ENCODE data around the gene FAM20C.
A peak's percentile ranks its signal among the peaks of the same experiment; 100 is the strongest.
"Not testable (repeated sequence)": the region's sequence is repeated elsewhere in the genome, so short reads cannot be mapped to it uniquely, and the experiment has no call there.

Gene FAM20C

GRCh38 chr7:230274-230673 is 37.9 kb downstream of the FAM20C start:
- DNase-seq: no peak

GRCh38 chr7:231030-231857 is 38.9 kb downstream of the FAM20C start:
- no peak for DNase-seq

DNA sequence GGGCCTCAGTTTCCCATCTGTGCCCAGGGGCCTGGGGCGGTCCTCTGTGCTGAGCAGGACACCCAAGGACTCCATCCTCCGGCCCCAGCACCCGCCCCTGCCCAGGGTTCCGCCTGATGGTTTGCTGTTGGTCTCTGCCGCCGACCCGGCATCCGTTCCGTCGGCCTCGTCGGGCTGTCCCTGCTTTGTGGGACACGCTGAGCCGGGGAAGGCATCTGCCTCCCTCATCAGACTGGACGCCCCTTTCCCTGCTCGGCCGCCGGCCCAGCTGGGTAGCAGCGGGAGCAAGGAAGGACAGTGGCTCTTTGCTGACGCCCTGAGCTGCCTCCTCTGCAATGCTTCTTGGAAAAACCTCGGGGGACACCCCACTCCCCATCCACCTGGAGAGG is 39.5 kb downstream of the FAM20C start:
- no peak for DNase-seq

- no peak for DNase-seq
Measured at GRCh38 chr7:232410-233248, 40.3 kb downstream of the FAM20C start.

DNA sequence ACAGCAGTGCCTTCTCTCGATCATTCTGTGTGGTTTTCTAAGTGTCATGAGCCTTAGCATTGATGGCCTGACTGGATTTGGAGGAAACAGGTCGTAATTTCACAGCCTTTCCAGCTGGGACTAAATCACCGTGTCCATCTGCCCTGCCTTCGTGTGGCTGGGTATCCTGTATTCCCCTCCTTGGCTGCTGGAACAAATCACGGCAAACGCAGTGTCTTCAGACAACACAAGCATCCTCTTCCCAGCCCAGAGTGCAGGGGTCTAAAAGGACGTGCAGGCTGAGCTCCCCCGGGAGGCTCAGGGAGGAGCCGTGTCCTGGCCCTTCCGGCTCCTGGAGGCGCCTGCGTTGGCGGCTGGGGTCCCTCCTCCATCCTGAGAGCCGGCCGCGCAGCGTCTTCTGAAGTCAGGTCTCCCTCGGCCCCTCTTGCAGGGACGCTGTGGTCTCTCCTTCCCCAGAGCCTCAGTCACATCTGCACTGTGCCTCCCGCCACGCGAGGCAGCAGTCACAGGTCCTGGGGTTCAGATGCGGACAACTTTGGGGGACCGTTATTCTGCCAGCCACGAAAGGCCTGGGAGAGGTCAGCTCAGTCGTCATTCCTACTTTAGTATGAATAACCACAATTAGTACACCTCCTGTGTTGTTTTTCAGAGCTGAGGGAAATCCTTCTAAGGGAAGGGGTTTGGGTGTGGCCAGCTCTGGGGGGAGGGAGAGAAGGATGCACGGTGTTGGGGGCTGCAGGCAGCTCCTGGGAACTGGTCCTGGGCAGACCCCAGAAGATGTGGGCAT is 41.1 kb downstream of the FAM20C start:
- no peak for DNase-seq

DNA sequence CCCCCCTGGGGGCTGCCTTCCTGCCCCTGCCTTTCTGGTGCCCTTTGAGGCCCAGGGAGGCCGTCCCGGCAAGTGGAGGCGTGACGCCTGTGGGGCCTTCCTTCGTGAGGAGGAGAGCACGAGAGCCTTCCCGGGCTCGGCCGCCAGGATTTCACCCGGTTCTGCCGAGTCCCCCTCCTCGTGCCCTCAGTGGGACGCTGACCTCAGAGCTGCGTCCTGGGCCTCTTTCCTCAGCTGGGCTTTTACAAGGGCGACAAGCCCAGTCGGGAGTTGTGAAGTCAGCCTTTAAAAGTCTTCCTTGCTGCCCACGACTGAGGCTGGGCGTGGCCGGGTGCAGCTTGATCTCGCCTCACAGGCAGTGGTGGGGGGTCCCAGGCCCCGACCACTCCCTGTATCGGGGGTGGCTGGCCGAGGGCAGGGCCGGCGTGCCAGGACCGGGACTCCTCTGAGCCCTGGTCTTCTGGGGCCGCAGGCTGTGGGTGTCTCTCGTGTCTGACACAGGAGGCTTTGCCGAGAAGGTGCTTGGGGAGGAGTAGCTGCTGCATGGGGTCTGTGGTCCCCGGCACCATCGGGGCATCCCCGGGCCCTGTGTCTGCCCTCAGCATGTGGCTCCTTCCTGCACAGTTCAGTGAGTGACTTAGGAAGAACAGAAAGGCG is 41.8 kb downstream of the FAM20C start:
- no peak for DNase-seq

GRCh38 chr7:234708-235553 is 42.6 kb downstream of the FAM20C start:
- DNase-seq: no peak

DNA sequence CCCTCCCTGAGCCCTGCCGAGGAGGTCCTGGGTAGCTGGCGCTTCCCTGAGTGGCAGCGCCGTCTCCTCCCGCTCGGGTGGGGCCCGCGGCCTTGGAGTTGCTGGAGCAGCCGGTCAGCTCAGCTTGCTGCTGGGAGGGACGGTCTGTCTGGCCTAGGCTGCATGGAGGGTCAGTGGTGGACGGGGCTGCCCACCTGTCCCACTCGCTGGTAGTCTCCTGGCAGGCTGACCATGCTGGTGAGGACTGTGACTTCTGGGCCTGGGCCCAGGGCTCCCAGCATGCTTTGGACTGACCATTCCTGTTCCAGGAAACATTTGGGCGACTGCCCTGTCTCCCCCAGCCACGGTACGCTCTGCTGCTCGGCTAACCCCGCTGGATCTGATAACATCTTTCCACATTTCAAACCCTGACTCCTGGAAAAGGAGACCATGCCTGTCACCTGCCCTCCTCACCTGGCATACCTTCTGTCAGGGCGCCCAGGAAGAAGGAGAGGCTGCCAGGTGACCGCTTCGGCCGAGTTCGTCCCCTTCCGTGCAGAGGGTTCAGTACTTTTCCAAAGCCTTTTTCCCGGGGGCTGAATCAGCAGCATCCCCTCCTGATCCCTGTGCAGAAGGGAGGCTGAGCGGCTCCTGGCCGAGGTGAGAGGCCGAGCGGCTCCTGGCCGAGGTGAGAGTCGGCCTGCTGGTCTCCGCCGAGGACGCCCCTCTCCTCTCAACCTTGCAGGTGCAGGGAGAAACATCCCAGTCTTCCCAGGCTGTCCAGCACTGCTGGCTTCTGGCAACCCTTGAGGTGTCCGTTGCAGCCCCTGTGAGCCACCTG is 43.4 kb downstream of the FAM20C start:
- no peak for DNase-seq

DNA sequence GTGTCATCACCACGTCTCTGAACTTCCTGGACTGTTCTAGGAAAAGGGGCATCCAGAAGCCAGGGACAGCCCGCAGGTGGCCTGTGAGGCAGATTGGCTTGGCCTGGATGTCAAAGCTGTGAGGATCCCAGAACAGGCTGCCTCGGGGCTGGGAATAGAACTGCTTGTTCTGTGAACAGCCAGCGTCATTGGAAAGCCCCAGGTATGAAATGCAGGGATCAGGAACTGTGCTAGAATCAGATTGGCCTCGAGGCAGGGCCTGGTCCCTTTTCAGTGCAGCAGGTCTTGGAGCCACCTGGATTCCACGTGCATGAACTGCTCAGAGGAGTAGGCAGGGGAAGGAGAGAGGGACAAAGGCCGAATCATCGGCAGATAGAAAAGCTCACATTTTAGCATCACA is 44.6 kb downstream of the FAM20C start:
- no peak for DNase-seq

DNA sequence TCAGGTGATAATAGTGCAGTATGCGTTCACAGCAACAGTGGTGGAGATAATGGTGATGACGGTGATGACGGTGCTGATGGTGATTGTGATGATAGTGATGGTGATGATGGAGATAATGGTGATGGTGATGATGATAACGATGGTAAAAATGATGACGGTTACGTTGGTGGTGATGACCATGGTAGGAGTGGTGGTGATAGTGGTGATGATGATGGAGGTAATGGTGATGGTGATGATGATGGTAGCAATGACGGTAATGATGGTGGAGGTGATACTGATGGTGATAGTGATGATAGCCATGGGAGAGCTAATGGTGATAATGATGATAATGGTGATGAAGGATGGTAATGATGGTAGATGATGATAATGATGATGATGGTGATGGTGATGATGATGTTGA is 45.0 kb downstream of the FAM20C start:
- DNase-seq: no peak

DNA sequence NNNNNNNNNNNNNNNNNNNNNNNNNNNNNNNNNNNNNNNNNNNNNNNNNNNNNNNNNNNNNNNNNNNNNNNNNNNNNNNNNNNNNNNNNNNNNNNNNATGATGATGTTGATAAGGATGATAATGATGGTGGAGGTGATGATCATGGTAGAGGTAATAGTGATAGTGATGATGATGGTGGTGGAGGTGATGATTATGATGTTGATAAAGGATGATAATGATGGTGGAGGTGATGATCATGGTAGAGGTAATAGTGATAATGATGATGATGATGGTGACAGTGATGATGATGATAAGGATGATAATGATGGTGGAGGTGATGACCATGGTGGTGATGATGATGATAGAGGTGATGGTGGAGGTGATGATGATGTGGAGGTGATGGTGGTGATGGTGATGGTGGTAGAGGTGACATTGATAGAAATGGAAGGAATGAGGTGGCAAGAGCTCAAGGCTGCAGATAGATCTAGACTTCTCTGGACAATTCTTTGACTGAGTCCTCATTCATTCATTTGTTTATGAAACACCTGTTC is 47.8 kb downstream of the FAM20C start:
- DNase-seq: no peak

GRCh38 chr7:240887-241421 is 48.6 kb downstream of the FAM20C start:
- peak; percentile 24 for DNase-seq

DNA sequence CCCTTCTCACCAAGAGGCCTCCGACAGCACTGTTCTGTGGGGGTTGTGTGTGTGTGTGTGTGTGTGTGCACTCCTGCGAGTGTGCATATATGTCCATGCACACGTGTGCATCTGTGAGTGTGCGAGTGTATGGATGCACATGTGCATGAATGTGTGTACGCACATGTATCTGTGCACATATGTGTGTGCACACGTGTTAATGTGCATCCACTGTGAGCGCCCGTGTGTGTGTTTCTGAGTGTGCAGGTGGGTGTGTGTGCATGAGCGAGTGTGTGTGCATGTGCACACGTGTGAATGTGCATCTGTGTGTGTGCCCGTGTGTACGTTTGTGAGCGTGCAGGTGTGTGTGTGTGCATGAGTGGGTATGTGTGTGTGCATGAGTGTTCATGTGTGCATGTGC is 49.1 kb downstream of the FAM20C start:
- DNase-seq: no peak

GRCh38 chr7:242826-243579 is 50.6 kb downstream of the FAM20C start:
- DNase-seq: not testable (repeated sequence)

GRCh38 chr7:243580-243978 is 51.2 kb downstream of the FAM20C start:
- not testable (repeated sequence) for DNase-seq

DNA sequence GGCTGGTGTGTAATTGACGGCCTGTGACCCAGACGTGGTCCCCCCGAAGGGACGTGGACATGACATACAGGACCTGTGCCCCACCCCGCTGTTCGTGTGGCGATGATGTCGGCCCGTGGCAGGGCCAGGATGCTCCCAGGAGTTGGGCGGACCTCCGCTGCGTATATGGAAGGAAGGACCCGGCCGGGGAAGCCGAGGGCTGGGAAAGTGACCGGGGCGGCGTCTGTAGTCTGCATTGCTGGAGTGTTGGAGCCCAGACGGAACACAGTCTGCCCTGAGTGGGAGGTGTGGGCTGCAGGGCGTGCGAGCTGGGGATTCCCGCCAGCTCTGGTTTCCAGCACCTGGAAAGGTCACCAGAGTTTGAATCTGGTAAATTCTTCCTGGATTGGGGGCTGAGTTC is 52.6 kb downstream of the FAM20C start:
- no peak for DNase-seq

DNA sequence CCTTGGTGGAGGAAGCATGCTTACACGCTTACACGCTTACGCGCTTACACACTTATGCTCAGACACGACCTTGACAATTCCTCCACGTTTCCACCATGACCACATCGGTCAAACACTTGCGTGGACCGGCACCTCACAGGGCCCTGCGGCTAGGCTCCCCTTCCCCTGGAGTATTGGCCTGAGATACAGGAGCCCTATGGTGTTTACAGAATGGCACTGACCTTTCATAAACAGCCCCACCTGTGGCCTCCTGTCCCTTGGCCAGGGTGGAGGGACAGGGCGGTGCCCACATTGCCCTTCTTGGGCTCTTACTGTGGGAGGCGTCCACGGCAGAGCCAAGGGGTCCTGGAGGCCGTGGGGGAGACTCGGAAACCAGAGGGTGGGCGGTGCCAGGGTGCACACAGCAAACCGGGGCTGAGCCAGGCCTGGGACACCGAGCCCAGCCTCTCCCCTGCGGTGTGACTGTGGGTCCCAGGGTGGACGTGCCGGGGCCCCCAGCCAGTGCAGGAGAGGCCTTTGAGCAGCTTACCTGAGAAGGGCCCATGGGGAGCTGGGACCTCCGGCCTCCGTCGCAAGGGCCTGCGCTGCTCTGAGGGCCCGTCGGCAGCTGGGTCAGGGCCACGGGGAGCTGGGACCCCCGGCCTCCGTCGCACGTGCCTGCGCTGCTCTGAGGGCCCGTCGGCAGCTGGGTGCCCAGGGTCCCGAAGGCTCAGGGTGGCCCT is 53.4 kb downstream of the FAM20C start:
- no peak for DNase-seq

- no peak for DNase-seq
Measured at GRCh38 chr7:246451-246850, 54.1 kb downstream of the FAM20C start.

GRCh38 chr7:247181-247580 is 54.8 kb downstream of the FAM20C start:
- DNase-seq: no peak

Measured in hematopoietic multipotent progenitor cell treated with erythropoietin and hydrocortisone succinate and interleukin-3 and kit ligand, for 4 days (in vitro differentiated cells).